ENCODE data around the gene ALDH1L1. TPM values are rescaled to one million over a fixed set of nuclear protein-coding genes. Genes with fewer than 3 reads are reported as not detected.
A peak's percentile ranks its signal among the peaks of the same experiment; 100 is the strongest.

ALDH1L1 gene
- total RNA-seq, 2 experiments from 2014 or later = not detected

DNA sequence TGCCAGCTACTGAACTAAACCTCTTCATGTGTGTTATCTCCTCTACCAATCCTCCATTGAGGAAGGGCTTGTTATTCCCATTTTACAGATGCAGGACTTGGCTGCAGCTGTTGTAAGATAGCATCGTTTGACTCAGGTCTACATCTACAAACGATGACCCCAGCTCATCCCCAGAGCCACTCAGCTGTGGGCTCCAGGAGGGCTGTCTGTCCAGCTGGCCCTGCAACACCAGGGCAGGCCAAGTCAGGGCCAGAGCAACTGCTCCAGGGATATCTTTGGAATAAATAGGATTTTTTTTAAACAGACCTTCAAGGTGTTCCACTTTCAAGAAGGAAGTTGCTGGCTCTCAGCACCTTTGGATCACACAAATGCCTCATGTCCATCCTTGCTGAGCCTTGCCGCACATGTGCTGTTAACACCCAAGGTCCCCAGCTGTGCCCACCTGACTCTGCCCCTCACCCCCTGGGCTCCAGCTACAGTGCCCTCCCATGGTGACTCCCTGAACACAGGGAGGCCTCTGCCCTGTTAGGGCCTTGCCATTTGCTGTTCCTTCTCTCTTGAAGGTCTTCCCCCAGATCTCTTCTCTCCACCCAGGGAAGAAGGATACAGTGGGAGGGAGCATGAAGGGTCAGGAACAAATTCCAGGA lies 31.0 kb downstream of the ALDH1L1 start:
- no peak overlapping the region for H3K4me3 Mint-ChIP-seq
- CTCF ChIA-PET = no interaction called here
- no peaks in the 10 kb centered on the region for H3K27me3 Mint-ChIP-seq
- POLR2A ChIA-PET = interaction anchor here (1.1 kb wide), 1 partner anchor 15 kb away, joined by 3 read pairs; no protein-coding TSS in a partner anchor
- intact Hi-C loops (cut with micrococcal nuclease) = no loop called here
- no peaks in the 10 kb centered on the region for H3K9me3 Mint-ChIP-seq
- H3K27ac Mint-ChIP-seq = no peak overlapping the region
- peak; percentile 5 for DNase-seq
- no peaks in the 10 kb centered on the region for H3K4me1 Mint-ChIP-seq (ENCODE audit: low read depth)
- no peaks in the 10 kb centered on the region for H3K36me3 Mint-ChIP-seq

DNA sequence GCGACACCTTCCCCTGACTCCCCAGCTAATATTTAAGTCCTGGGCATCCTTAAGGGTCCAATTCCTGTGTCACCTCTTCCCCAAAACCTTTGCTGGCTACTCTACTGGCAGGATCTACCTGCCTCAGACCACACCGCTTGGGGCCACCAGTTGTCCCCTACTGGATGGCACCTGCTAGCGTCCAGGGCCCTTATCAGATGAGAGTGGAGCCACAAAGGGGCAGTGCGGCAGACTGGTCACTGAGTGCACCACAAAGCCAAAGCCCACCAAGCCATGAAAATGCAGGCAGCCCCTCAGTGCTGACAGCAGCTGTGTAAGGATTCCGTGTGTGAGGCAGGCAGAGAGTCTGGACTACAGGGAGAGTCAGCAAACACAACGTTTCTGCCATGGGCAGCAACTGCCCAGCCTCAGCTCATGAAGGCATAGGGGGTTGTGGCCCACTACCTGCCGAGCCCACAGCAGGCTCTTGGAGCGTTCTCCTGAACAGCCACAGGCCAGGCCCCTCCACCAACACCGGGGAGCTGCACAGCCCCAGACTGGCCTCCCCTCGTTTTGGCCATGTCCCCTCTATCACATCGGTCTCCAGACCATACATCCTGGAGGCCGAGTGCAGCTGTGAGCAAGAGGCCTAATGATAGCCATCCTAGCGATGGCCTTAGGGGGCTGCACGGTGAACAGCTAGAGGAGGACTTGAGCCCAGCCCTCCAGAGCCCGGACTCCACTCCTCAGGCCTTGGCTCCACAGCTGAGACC lies 32.3 kb downstream of the ALDH1L1 start:
- H3K27ac Mint-ChIP-seq = no peak overlapping the region
- no peaks in the 10 kb centered on the region for H3K4me1 Mint-ChIP-seq (ENCODE audit: low read depth)
- no peak for DNase-seq
- no peak overlapping the region for H3K4me3 Mint-ChIP-seq
- ChIA-PET CTCF (interaction anchor here (0.6 kb wide), 1 partner anchor 98 kb away, joined by 3 read pairs; no protein-coding TSS in a partner anchor), POLR2A (no interaction called here)
- intact Hi-C loops (cut with micrococcal nuclease) = no loop called here
- H3K27me3 Mint-ChIP-seq = peaks cover 3% of the 10 kb centered on the region
- no peaks in the 10 kb centered on the region for H3K9me3 Mint-ChIP-seq
- H3K36me3 Mint-ChIP-seq = no peaks in the 10 kb centered on the region

DNA sequence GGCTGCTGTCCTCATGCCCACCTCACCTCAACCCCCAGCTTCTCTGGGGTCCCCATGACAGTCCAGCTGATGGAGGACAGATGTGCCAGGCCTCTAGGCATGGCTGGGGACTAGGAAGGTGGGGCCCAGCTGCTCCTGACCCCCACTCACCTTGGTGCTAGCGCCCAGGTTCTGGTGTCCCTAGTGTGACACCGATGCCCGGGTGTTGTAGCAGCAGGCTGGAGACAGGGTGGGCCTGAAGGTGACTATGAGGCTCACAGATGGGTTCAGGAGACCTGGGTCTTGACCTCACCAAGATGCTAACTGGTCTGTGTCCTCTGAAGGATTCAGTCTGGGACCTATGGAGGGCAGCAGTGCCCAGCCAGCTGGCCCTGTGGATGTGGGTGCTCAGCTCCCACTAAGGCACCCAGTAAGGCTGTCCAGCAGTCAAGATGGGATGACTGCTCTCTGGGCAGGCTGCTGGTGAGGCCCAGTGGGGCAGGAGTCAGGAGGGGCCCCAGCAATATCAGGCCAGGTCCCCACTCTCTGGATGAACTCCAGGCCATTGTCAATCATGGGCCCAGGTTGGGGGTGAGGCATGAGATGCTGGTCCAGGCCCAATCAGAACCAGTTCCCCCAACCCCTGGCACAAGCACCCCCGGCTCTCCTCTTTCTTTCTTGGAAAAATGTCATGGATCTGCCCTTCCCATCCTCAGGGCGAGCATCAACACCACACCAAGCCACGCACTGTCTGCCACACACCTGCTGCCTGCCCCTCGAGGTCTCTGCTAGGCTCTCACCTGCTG lies 33.0 kb downstream of the ALDH1L1 start:
- Mint-ChIP-seq H3K27me3 (peaks cover 4% of the 10 kb centered on the region), H3K4me3 (no peak overlapping the region), H3K27ac (no peak overlapping the region), H3K9me3 (no peaks in the 10 kb centered on the region), H3K36me3 (no peaks in the 10 kb centered on the region), H3K4me1 (ENCODE audit: low read depth) (no peaks in the 10 kb centered on the region)
- CTCF ChIA-PET = no interaction called here
- DNase-seq = no peak
- intact Hi-C loops (cut with micrococcal nuclease) = no loop called here
- POLR2A ChIA-PET = no interaction called here

DNA sequence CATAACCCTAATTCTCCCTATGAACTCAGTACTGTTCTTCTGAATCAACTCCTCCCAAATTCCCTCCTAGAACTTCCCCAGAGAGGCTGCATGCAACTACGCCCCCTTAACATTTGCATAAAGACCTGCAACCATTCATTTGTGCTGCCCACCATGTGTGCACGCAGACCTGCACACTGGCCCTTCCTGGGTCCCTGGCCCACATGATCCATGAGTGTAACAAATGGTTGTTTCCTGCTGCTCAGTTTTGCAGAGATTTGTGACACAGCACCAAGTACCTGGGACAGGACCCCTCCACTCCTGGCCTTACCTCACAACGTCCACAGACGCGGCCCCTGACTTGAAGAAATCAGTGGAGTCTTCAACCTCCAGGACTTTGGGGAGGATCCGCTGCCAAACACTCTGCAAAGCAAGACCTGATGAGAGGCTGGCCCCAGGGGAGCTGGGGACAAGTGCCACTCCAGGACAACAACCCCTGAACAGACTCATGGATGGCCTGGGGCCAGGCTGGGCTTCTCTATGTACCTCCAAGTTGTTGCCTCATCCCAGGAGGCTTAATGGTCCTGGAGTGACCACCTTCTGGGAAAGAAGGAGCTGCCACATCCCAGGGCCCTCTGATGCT lies 33.8 kb downstream of the ALDH1L1 start:
- intact Hi-C loops (cut with micrococcal nuclease) = no loop called here
- Mint-ChIP-seq H3K4me3 (no peak overlapping the region), H3K4me1 (ENCODE audit: low read depth) (no peaks in the 10 kb centered on the region), H3K36me3 (no peaks in the 10 kb centered on the region), H3K27me3 (peaks cover 4% of the 10 kb centered on the region), H3K27ac (no peak overlapping the region), H3K9me3 (no peaks in the 10 kb centered on the region)
- DNase-seq = peak; percentile 4
- POLR2A ChIA-PET = no interaction called here
- CTCF ChIA-PET = no interaction called here

DNA sequence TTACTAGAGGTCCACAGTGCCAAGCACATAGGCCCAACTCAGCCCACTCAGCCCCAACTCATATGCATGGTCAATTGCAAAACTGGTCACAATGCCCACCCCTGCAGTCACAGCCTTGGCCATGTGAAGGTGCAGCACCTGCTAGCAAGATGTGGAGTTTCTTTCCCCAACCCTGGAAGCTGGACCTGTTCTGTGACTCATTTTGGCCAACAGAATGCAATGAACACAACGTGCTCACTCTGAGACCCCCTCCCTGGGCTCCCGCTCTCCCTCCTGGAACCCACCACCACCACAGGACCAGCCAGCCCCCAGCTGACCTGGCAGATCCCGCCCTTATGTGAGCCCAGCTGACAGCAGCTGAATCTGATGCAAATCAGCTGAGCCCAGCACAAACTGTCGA lies 34.4 kb downstream of the ALDH1L1 start:
- CTCF ChIA-PET = no interaction called here
- H3K27me3 Mint-ChIP-seq = peaks cover 4% of the 10 kb centered on the region
- H3K36me3 Mint-ChIP-seq = no peaks in the 10 kb centered on the region
- no peaks in the 10 kb centered on the region for H3K9me3 Mint-ChIP-seq
- no peaks in the 10 kb centered on the region for H3K4me1 Mint-ChIP-seq (ENCODE audit: low read depth)
- no peak overlapping the region for H3K4me3 Mint-ChIP-seq
- intact Hi-C loops (cut with micrococcal nuclease) = no loop called here
- no peak overlapping the region for H3K27ac Mint-ChIP-seq
- DNase-seq = no peak
- POLR2A ChIA-PET = no interaction called here

DNA sequence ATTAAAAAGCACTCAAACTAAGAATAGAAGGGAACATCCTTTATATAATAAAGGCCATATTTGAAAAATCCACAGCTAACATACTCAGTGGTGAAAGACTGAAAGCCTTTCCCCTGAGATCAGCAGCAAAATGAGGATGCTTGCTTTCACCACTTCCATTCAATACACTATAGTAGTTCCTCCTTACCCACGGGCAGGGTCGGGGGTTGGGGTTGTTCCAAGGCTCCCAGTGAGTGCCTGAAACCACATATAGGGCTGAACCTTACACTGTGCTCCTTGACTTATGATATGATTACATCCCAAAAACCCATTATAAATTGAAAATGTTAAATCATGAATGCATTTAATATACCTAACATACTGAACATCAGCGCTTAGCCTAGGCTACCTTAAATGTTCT lies 37.7 kb downstream of the ALDH1L1 start:
- intact Hi-C loops (cut with micrococcal nuclease) = no loop called here
- POLR2A ChIA-PET = no interaction called here
- H3K27me3 Mint-ChIP-seq = peaks cover 12% of the 10 kb centered on the region
- CTCF ChIA-PET = no interaction called here
- H3K4me1 Mint-ChIP-seq (ENCODE audit: low read depth) = no peaks in the 10 kb centered on the region
- H3K4me3 Mint-ChIP-seq = no peak overlapping the region
- DNase-seq = no peak
- H3K36me3 Mint-ChIP-seq = no peaks in the 10 kb centered on the region
- no peaks in the 10 kb centered on the region for H3K9me3 Mint-ChIP-seq
- no peak overlapping the region for H3K27ac Mint-ChIP-seq

DNA sequence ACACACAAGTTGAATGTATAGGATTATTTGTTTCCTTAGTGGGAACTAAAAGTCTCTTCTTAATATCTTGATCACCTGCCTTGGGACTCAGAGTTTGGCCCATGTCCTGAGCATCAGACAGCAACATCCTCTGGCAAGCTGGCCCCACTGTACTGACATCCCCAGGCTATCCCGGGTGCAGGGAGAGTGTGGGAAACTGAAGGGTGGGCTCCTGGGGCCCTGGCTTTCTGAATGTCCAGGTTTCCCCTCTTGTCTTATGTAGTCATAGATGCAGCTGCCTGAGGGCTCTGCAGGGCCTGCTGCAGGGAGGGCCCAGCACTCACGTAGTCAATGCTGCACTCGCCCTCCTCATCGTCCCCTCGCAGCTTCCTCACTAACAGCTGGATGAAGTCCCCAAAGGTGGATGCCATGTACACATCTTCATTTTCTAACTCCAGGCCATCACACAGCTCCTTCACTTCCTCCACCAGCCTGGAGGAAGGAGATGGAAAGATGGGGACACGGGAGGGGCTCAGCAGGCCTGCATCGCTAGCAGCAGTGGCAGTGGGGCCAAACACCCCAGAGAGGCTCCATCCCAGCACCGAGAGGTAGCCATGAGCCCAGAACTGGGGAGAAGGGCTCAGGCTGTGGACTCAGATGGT lies 42.8 kb downstream of the ALDH1L1 start:
- Mint-ChIP-seq H3K4me3 (no peak overlapping the region), H3K27ac (no peak overlapping the region), H3K4me1 (ENCODE audit: low read depth) (no peaks in the 10 kb centered on the region), H3K9me3 (no peaks in the 10 kb centered on the region), H3K36me3 (no peaks in the 10 kb centered on the region), H3K27me3 (peaks cover 13% of the 10 kb centered on the region)
- no peak for DNase-seq
- intact Hi-C loops (cut with micrococcal nuclease) = no loop called here
- ChIA-PET CTCF (interaction anchor here (0.6 kb wide), 1 partner anchor 383 kb away, joined by 3 read pairs; no protein-coding TSS in a partner anchor), POLR2A (no interaction called here)

DNA sequence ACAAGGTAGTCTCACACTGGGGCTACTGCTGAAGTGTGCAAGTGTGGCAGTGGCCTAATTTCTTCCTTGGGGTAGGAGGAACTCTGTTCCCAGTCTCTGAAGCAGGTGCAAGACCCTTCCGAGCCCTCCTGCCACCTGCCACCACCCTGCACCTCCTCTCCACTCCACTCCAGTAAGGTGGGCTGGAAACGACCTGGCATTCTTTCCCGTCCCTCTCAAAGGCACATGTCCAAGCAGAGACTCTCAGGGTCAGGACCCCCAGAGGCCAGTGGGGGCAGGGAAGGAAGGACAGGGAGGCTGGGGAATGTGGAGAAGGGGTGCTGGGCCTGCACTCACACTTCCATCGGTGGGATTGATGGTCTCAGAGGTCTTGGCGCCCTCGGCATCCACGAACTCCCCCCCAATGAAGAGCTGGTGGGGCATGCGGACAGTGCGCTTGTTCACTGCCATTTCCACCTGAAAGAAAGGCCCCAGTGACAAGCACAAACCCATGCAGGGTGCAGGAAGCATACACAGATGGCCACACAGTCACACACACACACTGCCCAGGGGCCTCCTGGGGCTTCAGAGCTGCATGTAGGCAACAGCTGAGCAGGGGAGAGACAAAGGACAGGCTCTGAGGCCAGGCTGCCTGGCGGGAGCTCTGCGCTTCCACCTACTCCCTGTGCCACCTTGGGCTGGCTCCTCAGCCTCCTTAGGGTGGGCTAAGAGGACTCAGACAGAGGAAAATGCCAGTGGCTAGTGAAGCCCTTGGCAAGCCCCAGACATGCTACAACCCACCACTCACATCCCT lies 43.8 kb downstream of the ALDH1L1 start:
- Mint-ChIP-seq H3K27ac (no peak overlapping the region), H3K9me3 (no peaks in the 10 kb centered on the region), H3K36me3 (no peaks in the 10 kb centered on the region), H3K4me1 (ENCODE audit: low read depth) (no peaks in the 10 kb centered on the region), H3K4me3 (no peak overlapping the region), H3K27me3 (peaks cover 13% of the 10 kb centered on the region)
- DNase-seq = peak; percentile 0
- ChIA-PET CTCF (interaction anchor here (0.5 kb wide), 1 partner anchor 15 kb away, joined by 3 read pairs; no protein-coding TSS in a partner anchor), POLR2A (no interaction called here)
- intact Hi-C loops (cut with micrococcal nuclease) = no loop called here

DNA sequence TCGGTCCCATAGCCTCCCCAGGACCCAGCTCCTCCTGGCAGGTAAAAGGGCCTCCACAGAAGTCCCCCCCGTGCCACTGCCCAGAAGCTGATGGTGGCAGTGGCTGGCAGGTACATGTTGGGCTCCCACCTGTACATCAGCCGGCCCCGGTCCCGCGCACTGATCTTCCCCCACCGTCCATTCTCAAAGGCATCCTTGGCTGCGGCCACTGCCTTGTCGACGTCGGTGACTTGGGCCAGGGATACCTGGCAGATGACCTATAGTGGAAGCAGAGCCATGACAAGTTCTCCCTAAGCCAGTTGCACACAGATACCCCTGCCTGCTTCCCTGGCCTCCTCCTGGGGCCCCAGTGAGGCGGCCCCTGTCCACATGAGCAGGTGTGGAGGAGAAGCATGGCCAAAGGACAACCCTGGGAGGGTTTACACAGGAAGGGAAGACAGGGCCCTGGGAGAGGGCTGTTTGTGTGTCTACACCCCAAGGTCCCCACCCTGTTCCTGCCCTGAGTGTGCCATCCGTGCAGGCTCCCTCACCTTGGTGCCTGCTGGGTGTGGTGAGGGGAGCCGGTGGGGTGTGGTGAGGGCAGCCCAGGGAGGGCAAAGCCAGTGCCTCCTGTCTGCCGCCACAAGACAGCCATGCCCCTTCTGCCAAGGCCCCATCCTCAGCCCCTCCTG lies 44.8 kb downstream of the ALDH1L1 start:
- no peak overlapping the region for H3K27ac Mint-ChIP-seq
- intact Hi-C loops (cut with micrococcal nuclease) = no loop called here
- ChIA-PET POLR2A (no interaction called here), CTCF (no interaction called here)
- DNase-seq = peak; percentile 3
- H3K36me3 Mint-ChIP-seq = no peaks in the 10 kb centered on the region
- no peaks in the 10 kb centered on the region for H3K4me1 Mint-ChIP-seq (ENCODE audit: low read depth)
- no peaks in the 10 kb centered on the region for H3K9me3 Mint-ChIP-seq
- no peak overlapping the region for H3K4me3 Mint-ChIP-seq
- peaks cover 13% of the 10 kb centered on the region for H3K27me3 Mint-ChIP-seq

DNA sequence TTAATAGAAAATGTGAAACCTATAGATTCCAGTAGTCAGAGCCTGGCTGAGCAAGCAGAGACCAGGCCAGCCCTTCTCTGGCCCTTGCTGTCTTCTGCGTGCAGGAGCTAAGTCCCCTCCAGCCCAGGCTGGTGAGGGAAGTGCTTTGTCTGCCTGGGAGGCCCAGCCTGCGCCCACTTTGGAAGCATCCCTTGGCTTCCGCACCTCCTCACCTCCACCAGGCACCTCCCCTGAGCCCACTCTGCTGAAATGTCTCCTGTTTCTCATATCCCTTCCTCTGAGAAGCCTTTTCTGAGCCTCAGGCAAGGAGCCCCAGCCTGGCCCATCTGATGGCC lies 45.3 kb downstream of the ALDH1L1 start:
- ChIA-PET CTCF (interaction anchor here (3.5 kb wide), 1 partner anchor 63 kb away, joined by 20 read pairs; no protein-coding TSS in a partner anchor), POLR2A (no interaction called here)
- peaks cover 13% of the 10 kb centered on the region for H3K27me3 Mint-ChIP-seq
- peak; percentile 1 for DNase-seq
- H3K36me3 Mint-ChIP-seq = no peaks in the 10 kb centered on the region
- H3K4me3 Mint-ChIP-seq = no peak overlapping the region
- no peaks in the 10 kb centered on the region for H3K4me1 Mint-ChIP-seq (ENCODE audit: low read depth)
- intact Hi-C loops (cut with micrococcal nuclease) = no loop called here
- H3K9me3 Mint-ChIP-seq = no peaks in the 10 kb centered on the region
- no peak overlapping the region for H3K27ac Mint-ChIP-seq
